Measurements from ENCODE around the gene NME2.
A peak's percentile ranks its signal among the peaks of the same experiment; 100 is the strongest.

- TF ChIP-seq JUND (IDR thresholded peaks at IDR 0.05) (peak; percentile 95 to 97), CTCF (IDR thresholded peaks at IDR 0.05; ENCODE audit: low read depth, low read length, missing input control) (peak; percentile 76)
Observed at GRCh38 chr17:51153210-51154072, 12.8 kb upstream of the NME2 start, which contains the start of gene NME1.
